ENCODE results near the gene COPZ2. TPM values are rescaled to one million over a fixed set of nuclear protein-coding genes. Genes with fewer than 3 reads are reported as not detected.
"Not testable (repeated sequence)": the region's sequence is repeated elsewhere in the genome, so short reads cannot be mapped to it uniquely, and the experiment has no call there.

Gene COPZ2, protein sequence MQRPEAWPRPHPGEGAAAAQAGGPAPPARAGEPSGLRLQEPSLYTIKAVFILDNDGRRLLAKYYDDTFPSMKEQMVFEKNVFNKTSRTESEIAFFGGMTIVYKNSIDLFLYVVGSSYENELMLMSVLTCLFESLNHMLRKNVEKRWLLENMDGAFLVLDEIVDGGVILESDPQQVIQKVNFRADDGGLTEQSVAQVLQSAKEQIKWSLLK
- 10 to 100 TPM in 3 of 4 donors, 1 to 10 TPM in 1; 9.7 to 17.2 (median 12.5) TPM for total RNA-seq

DNA sequence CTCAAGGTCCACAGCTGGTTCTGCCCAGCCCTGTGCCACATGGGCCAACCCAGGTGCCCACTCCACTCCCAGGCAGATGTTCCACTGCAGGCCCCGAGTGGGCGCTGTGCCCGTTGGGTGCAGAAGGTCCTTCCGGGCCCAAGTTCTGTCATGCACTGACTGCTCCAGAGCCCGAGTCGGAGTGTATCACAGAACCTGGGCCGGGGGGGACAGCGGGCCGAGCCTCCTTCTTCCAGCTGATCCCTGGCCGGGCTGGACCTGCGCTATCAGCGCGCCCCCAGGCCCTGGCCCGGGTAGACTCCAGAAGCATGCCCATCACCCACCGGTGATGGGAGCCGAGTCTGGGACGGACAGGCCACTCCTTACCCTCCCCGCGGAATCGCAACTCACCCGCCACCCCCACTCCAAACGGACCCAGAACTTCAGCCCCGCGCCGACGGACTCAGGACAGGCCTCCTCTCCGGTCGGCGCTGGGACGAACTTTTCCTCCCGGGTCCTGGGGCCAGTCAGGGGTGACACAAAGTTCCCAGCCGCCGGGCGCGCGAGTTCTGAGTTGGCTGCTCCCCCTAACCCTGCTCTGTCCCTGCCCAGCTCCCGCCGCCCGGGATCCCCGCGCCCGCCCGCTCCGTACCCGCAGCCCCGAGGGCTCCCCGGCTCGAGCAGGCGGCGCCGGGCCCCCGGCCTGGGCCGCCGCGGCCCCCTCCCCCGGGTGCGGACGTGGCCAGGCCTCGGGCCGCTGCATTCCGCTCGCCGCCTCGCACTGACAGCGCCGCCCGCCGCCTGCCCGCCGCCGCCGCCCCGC is at the start of gene COPZ2:
TSS of gene COPZ2 (minus strand) at position 762 of the 802 bp plus-strand sequence. CDS start at position 742, 20 bp downstream.
- peaks cover 16% of the 10 kb centered on the region for H3K4me1 ChIP-seq
- TF ChIP-seq, protein P1, sequence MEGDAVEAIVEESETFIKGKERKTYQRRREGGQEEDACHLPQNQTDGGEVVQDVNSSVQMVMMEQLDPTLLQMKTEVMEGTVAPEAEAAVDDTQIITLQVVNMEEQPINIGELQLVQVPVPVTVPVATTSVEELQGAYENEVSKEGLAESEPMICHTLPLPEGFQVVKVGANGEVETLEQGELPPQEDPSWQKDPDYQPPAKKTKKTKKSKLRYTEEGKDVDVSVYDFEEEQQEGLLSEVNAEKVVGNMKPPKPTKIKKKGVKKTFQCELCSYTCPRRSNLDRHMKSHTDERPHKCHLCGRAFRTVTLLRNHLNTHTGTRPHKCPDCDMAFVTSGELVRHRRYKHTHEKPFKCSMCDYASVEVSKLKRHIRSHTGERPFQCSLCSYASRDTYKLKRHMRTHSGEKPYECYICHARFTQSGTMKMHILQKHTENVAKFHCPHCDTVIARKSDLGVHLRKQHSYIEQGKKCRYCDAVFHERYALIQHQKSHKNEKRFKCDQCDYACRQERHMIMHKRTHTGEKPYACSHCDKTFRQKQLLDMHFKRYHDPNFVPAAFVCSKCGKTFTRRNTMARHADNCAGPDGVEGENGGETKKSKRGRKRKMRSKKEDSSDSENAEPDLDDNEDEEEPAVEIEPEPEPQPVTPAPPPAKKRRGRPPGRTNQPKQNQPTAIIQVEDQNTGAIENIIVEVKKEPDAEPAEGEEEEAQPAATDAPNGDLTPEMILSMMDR (IDR thresholded peaks at IDR 0.05): peak; percentile 46 to 62
- TF ChIP-seq POLR2AphosphoS5 (IDR thresholded peaks at IDR 0.05): no peak
- peaks cover 3% of the 10 kb centered on the region for H3K36me3 ChIP-seq
- peak within 1 kb of the TSS; percentile 83 for H3K27ac ChIP-seq
- H3K27me3 ChIP-seq: no peaks in the 10 kb centered on the region
- peak in 1 of 2 donors; percentile 86 for DNase-seq (ENCODE audit: low spot score in 2 of 2)
- H3K4me3 ChIP-seq: peak within 1 kb of the TSS; percentile 80
- 2% methylated on average over 36 of the region's 73 CpGs for WGBS
- H3K9me3 ChIP-seq: no peaks in the 10 kb centered on the region

DNA sequence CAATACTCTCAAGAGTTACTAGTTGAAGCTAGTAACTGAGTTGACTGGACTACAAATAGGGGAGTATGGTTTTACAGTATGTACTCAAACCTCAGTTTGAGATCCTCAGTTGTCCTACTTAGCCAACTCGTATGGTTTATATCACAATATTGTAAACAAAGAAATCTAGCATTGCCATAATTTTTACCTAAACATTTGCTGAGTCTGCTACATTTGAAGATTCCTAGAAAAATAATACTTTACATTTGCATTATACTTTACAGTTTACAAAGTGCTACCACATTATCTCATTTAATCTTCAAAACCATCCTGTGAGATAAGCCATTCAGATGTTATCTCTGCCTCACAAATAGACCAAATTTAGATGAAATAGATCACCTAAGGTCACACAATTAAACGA is 47.3 kb upstream of the COPZ2 start:
- no peak overlapping the region for H3K27ac ChIP-seq
- no peak overlapping the region for H3K4me3 ChIP-seq
- 53% methylated on average over 2 of the region's 2 CpGs for WGBS
- no peaks in the 10 kb centered on the region for H3K9me3 ChIP-seq
- TF ChIP-seq EP300 (IDR thresholded peaks at IDR 0.05) (no peak), POLR2AphosphoS5 (IDR thresholded peaks at IDR 0.05) (no peak), POLR2A (IDR thresholded peaks at IDR 0.05) (no peak)
- TF ChIP-seq, protein P1 (IDR thresholded peaks at IDR 0.05): no peak
- DNase-seq (ENCODE audit: low spot score in 2 of 2): no peak
- H3K36me3 ChIP-seq: no peaks in the 10 kb centered on the region
- peaks cover 15% of the 10 kb centered on the region for H3K4me1 ChIP-seq
- no peaks in the 10 kb centered on the region for H3K27me3 ChIP-seq

DNA sequence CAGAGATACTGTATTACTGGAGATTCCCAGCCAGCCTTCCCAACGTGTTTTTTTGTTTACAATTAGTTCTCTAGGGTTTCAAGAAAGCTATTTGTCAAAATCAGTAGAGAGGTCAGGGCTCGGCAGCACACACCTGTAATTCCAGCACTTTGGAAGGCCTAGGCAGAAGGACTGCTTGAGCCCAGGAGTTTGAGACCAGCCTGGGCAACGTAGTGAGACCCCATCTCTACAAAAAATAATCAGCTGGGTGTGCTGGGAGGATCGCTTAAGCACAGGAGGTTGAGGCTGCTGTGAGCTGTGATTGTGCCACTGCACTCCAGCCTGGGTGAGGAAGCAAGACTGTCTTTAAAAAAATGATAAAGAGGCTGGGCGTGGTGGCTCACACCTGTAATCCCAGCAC is 44.3 kb upstream of the COPZ2 start:
- Histone ChIP-seq H3K36me3 (peaks cover 2% of the 10 kb centered on the region), H3K4me3 (no peak overlapping the region), H3K27me3 (no peaks in the 10 kb centered on the region), H3K9me3 (no peaks in the 10 kb centered on the region), H3K4me1 (peaks cover 15% of the 10 kb centered on the region), H3K27ac (no peak overlapping the region)
- TF ChIP-seq EP300 (IDR thresholded peaks at IDR 0.05): no peak
- TF ChIP-seq POLR2AphosphoS5 (IDR thresholded peaks at IDR 0.05): no peak
- TF ChIP-seq, protein P1 (IDR thresholded peaks at IDR 0.05): no peak
- no peak for TF ChIP-seq POLR2A (IDR thresholded peaks at IDR 0.05)
- DNase-seq (ENCODE audit: low spot score in 2 of 2): no peak
- WGBS: 79% methylated on average over 5 of the region's 5 CpGs

DNA sequence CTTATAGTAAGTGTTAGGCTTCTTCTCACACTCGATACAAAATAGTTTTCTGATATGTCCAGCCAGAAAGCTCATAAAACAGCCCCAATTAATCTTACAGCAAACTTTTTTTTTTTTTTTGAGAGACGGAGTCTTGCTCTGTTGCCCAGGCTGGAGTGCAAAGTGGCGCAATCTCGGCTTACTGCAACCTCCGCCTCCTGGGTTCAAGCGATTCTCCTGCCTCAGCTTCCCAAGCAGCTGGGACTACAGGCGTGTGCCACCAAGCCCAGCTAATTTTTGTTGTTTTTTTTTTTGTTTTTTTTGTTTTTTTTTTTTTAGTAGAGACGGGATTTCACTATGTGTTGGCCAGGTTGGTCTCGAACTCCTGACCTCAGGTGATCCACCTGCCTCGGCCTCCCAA is 39.6 kb upstream of the COPZ2 start:
- H3K4me3 ChIP-seq; H3K9me3 ChIP-seq; H3K27me3 ChIP-seq; H3K27ac ChIP-seq; DNase-seq (ENCODE audit: low spot score in 2 of 2): not testable (repeated sequence)
- WGBS: 93% methylated on average over 10 of the region's 10 CpGs
- peaks cover 33% of the 10 kb centered on the region for H3K36me3 ChIP-seq
- peaks cover 15% of the 10 kb centered on the region for H3K4me1 ChIP-seq

DNA sequence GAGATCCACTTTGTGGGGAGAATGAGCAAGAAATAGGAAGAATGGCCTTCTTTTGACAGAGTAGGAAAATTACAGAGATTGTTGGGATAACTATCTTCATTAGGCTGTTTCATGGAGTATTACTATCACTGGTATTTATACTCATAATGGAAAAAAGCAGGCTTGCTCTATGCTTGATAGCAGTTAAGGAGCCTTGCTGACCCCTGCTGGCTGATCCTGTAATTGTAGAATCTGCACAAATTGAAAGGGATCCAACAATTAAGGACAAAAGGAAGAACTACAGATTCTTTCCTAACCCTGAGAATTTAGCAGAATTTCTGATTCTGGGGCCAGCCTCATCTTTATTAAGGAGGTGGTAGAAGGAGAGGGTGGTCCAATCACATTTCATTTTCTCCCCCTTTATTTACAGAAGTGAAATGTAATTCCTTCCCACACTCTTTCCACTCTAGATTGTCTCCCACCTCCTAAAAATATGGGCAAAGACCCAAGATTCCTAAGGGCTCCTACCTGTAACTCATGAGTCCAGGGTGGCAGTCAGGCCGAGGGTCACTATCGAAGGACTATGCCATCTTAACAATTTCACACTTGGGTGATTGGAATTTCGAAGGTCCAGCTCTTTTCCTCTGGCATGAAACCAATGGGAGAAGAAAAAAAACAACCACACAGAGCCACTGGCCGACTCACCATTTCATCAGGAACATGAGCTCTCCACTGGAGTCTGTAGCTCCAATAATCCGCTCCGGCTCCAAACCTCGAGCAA is 36.9 kb upstream of the COPZ2 start:
- H3K36me3 ChIP-seq: peaks cover 50% of the 10 kb centered on the region
- WGBS: 65% methylated on average over 7 of the region's 7 CpGs
- no peak for TF ChIP-seq POLR2AphosphoS5 (IDR thresholded peaks at IDR 0.05)
- TF ChIP-seq, protein P1 (IDR thresholded peaks at IDR 0.05): peak; percentile 72 to 91
- no peaks in the 10 kb centered on the region for H3K9me3 ChIP-seq
- H3K4me1 ChIP-seq: peaks cover 11% of the 10 kb centered on the region
- H3K4me3 ChIP-seq: no peak overlapping the region
- H3K27ac ChIP-seq: no peak overlapping the region
- H3K27me3 ChIP-seq: no peaks in the 10 kb centered on the region
- DNase-seq (ENCODE audit: low spot score in 2 of 2): peak in 1 of 2 donors; percentile 84

DNA sequence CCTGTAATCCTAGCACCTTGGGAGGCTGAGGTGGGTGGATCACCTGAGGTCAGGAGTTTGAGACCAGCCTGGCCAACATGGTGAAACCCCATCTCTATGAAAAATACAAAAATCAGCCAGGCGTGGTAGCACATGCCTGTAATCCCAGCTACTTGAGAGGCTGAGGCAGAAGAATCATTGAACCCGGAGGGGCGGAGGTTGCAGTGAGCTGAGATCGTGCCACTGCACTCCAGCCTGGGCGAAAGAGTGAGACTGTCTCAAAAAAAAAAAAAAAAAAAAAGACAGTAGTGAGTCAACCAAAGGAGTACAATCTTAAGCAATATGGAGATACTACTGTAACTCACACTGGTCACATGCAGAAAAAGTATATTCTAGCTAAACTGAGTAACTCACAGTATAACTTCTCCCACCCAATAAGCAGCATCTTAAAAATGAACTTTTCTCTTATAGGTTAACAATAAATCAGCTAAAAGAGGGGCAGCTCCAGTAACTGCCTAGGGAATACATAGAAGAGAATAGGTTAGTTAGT is 36.0 kb upstream of the COPZ2 start:
- not testable (repeated sequence) for DNase-seq (ENCODE audit: low spot score in 2 of 2)
- H3K36me3 ChIP-seq: peaks cover 58% of the 10 kb centered on the region
- WGBS: 74% methylated on average over 5 of the region's 5 CpGs

DNA sequence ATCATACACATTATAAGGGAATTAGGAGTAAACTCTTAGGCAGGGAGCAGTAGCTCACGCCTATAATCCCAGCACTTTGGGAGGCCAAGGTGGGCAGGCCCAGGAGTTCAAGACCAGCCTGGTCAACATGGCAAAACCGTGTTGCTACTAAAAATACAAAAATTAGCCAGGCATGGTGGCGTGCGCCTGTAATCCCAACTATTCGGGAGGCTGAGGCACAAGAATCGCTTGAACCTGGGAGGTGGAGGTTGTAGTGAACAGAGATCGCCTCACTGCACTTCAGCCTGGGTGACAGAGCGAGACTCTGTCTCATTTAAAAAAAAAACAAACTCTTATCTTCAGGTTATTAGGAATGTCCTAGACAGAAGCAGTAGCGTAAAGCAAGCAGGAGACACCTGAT is 35.2 kb upstream of the COPZ2 start:
- 92% methylated on average over 9 of the region's 9 CpGs for WGBS
- H3K27ac ChIP-seq; H3K4me3 ChIP-seq; DNase-seq (ENCODE audit: low spot score in 2 of 2); H3K9me3 ChIP-seq; H3K27me3 ChIP-seq: not testable (repeated sequence)
- Histone ChIP-seq H3K4me1 (peaks cover 21% of the 10 kb centered on the region), H3K36me3 (peaks cover 65% of the 10 kb centered on the region)

More for the DNA sequence above, 36.0 kb upstream of the COPZ2 start:
- not testable (repeated sequence) for H3K27me3 ChIP-seq, H3K9me3 ChIP-seq, H3K4me3 ChIP-seq
- Histone ChIP-seq H3K4me1 (peaks cover 14% of the 10 kb centered on the region), H3K27ac (peak overlapping the region; percentile 18)

Data from suprapubic skin (tissue), 4 donors.